Trophoblast cell (in vitro differentiated cells and primary cell): Measurements from ENCODE around the gene USP47.

Experiments used
- DNase-seq, 2 donors: peaks; one replicate each; pipeline ENCODE4 v3.0.0-alpha.2; 2016
- H2AFZ ChIP-seq: 2 replicates; pipeline ENCODE4 v1.6.1; 2013; ENCODE audit warnings: low read length, moderate library complexity, mild to moderate bottlenecking; ENCODE audit not compliant: insufficient read depth, poor library complexity
- H2AK5ac ChIP-seq: 2 replicates; pipeline ENCODE4 v1.6.1; 2013; ENCODE audit warnings: mild to moderate bottlenecking, low read length
- H2BK120ac ChIP-seq: 2 replicates; pipeline ENCODE4 v1.6.1; 2013; ENCODE audit warnings: low read length, mild to moderate bottlenecking, moderate library complexity; ENCODE audit not compliant: insufficient read depth, poor library complexity
- H2BK12ac ChIP-seq: 2 replicates; pipeline ENCODE4 v1.6.1; 2013; ENCODE audit warnings: mild to moderate bottlenecking, low read length, moderate library complexity
- H2BK5ac ChIP-seq: 2 replicates; pipeline ENCODE4 v1.6.1; 2013; ENCODE audit warnings: low read length, low read depth, moderate library complexity, mild to moderate bottlenecking; ENCODE audit not compliant: poor library complexity
- H3K14ac ChIP-seq: 2 replicates; pipeline ENCODE4 v1.6.1; 2013; ENCODE audit warnings: mild to moderate bottlenecking, low read length
- H3K18ac ChIP-seq: 2 replicates; pipeline ENCODE4 v1.6.1; 2013; ENCODE audit warnings: mild to moderate bottlenecking, low read length
- H3K23ac ChIP-seq: 2 replicates; pipeline ENCODE4 v1.6.1; 2013; ENCODE audit warnings: low read length
- H3K27ac ChIP-seq: 2 replicates; pipeline ENCODE4 v1.5.1; 2013; ENCODE audit warnings: low read depth, mild to moderate bottlenecking, inconsistent platforms, low read length, moderate library complexity
- H3K27me3 ChIP-seq: 2 replicates; pipeline ENCODE4 v1.6.1; 2013; ENCODE audit warnings: inconsistent platforms, mild to moderate bottlenecking, low read length, moderate library complexity; ENCODE audit not compliant: insufficient read depth
- H3K36me3 ChIP-seq, 2 experiments: 1 replicate in 1 of 2; 2 replicates in 1 of 2; pipeline ENCODE4 v1.6.1; 2013; ENCODE audit warnings: low read length in 2 of 2, mild to moderate bottlenecking in 2 of 2, moderate library complexity in 1 of 2; ENCODE audit not compliant: insufficient read depth in 2 of 2, control insufficient read depth in 1 of 2
- H3K4ac ChIP-seq: 2 replicates; pipeline ENCODE4 v1.6.1; 2013; ENCODE audit warnings: low read depth, mild to moderate bottlenecking, low read length, moderate library complexity
- H3K4me1 ChIP-seq, 2 experiments: 1 replicate in 1 of 2; 2 replicates in 1 of 2; pipeline ENCODE4 v1.6.1; 2013; ENCODE audit warnings: low read length in 2 of 2, mild to moderate bottlenecking in 2 of 2, moderate library complexity in 1 of 2; ENCODE audit not compliant: insufficient read depth in 2 of 2, control insufficient read depth in 1 of 2
- H3K4me2 ChIP-seq: 2 replicates; pipeline ENCODE4 v1.6.1; 2013; ENCODE audit warnings: inconsistent platforms, mild to moderate bottlenecking, low read length, moderate library complexity
- H3K4me3 ChIP-seq: 2 replicates; pipeline ENCODE4 v1.5.1; 2013; ENCODE audit warnings: mild to moderate bottlenecking, low read depth, low read length, inconsistent platforms
- H3K79me1 ChIP-seq: one replicate; pipeline ENCODE4 v1.6.1; 2013; ENCODE audit warnings: low read length
- H3K79me2 ChIP-seq: 2 replicates; pipeline ENCODE4 v1.6.1; 2013; ENCODE audit warnings: low read length, mild to moderate bottlenecking; ENCODE audit not compliant: control insufficient read depth, insufficient read depth, poor library complexity
- H3K9ac ChIP-seq: 2 replicates; pipeline ENCODE4 v1.6.1; 2013; ENCODE audit warnings: mild to moderate bottlenecking, low read length
- H3K9me3 ChIP-seq: 2 replicates; pipeline ENCODE4 v1.6.1; 2013; ENCODE audit warnings: low read depth, mild to moderate bottlenecking, control low read depth, inconsistent platforms, low read length; ENCODE audit not compliant: insufficient read depth
- H4K12ac ChIP-seq: 2 replicates; pipeline ENCODE4 v1.6.1; 2013; ENCODE audit warnings: low read depth, mild to moderate bottlenecking, low read length, moderate library complexity
- H4K8ac ChIP-seq: 2 replicates; pipeline ENCODE4 v1.6.1; 2013; ENCODE audit warnings: low read depth, mild to moderate bottlenecking, low read length, moderate library complexity
- H4K91ac ChIP-seq: one replicate; pipeline ENCODE4 v1.6.1; 2013; ENCODE audit warnings: low read depth, mild to moderate bottlenecking, low read length, moderate library complexity
- WGBS: extraction: QIAGEN DNeasy Blood & Tissue Kit; methylation state at CpG from one replicate; pipeline ENCODE4 v1.1.7; 2013; ENCODE audit warnings: missing lambda C conversion rate; ENCODE audit not compliant: insufficient read length, insufficient coverage; ENCODE audit errors: extremely low coverage; 5-methylcytosine and 5-hydroxymethylcytosine counted together

USP47 gene

GRCh38 chr11:11901929-11902328 is 60.2 kb downstream of the USP47 start:
- Histone ChIP-seq H2BK5ac (no peak overlapping the region), H3K9ac (no peak overlapping the region), H2AK5ac (no peak overlapping the region), H4K8ac (no peak overlapping the region), H2AFZ (no peak overlapping the region), H2BK120ac (no peak overlapping the region), H2BK12ac (no peak overlapping the region), H3K14ac (no peak overlapping the region), H3K4me1 (no peaks in the 10 kb centered on the region), H3K23ac (no peak overlapping the region), H3K27me3 (no peaks in the 10 kb centered on the region), H3K36me3 (peaks cover 2% of the 10 kb centered on the region in 2 experiments), H3K4me2 (no peak overlapping the region), H4K12ac (no peak overlapping the region), H3K4me3 (no peak overlapping the region), H3K18ac (no peak overlapping the region), H4K91ac (no peak overlapping the region), H3K9me3 (no peaks in the 10 kb centered on the region), H3K79me2 (no peaks in the 10 kb centered on the region), H3K4ac (no peak overlapping the region), H3K79me1 (no peaks in the 10 kb centered on the region), H3K27ac (no peak overlapping the region)
- no CpG with 5 or more reads among the region's 3 CpGs for WGBS
- DNase-seq, result no peak

DNA sequence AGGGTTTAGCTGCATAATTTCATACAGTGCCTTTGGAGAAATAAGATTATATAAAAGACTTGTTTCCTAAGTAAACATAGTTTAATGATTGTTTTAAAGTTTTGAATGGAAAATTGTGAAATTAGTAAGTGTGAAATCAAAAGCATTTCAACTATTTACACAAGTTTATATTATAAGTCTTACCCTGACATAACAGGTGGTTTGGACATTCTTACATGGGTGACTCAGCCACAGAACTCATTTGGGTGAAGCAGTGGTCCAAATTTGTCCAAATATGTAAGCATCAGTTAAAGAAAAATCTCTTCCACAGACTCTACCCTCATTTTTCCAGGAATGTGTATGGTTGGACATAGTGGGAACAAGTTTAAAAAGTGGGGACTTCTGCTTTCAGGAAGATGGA is 68.0 kb downstream of the USP47 start:
- Histone ChIP-seq H4K8ac (no peak overlapping the region), H3K79me1 (no peaks in the 10 kb centered on the region), H3K36me3 (peaks cover 6 to 9% of the 10 kb centered on the region in 2 experiments), H2BK5ac (no peak overlapping the region), H4K12ac (no peak overlapping the region), H3K4me1 (no peaks in the 10 kb centered on the region), H2BK120ac (no peak overlapping the region), H3K18ac (no peak overlapping the region), H3K4me3 (no peak overlapping the region), H3K27ac (no peak overlapping the region), H3K79me2 (no peaks in the 10 kb centered on the region), H3K23ac (no peak overlapping the region), H3K14ac (no peak overlapping the region), H2AFZ (no peak overlapping the region), H3K4me2 (no peak overlapping the region), H2AK5ac (no peak overlapping the region), H3K9ac (no peak overlapping the region), H3K9me3 (no peaks in the 10 kb centered on the region), H4K91ac (no peak overlapping the region), H2BK12ac (no peak overlapping the region), H3K27me3 (no peaks in the 10 kb centered on the region), H3K4ac (no peak overlapping the region)
- no peak for DNase-seq

DNA sequence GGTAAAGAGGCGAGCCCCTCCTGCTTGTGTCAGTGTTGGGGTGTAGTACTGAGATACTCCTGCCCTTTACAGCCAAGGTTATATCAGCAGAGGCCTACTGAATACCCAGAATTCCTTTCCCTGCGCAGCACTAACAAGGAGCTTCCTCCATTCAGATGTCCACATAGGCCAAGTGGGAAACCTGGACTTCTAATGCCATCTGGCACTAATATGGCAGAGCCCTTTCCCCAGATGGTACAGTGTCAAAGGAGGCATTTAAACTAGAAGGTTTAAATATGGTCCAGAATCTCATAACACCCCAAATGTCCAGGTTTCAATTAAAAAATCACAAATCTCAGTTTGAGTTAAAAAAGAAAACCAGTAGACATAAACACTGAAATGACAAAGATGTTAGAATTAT is 68.8 kb downstream of the USP47 start:
- no peak overlapping the region for H3K4me2 ChIP-seq
- H2AFZ ChIP-seq, result no peak overlapping the region
- H4K8ac ChIP-seq, result no peak overlapping the region
- H3K23ac ChIP-seq, result no peak overlapping the region
- no peak overlapping the region for H3K27ac ChIP-seq
- H4K12ac ChIP-seq, result no peak overlapping the region
- no peaks in the 10 kb centered on the region for H3K79me2 ChIP-seq
- H3K9ac ChIP-seq, result no peak overlapping the region
- H3K4me3 ChIP-seq, result no peak overlapping the region
- no peak overlapping the region for H3K4ac ChIP-seq
- no peak overlapping the region for H4K91ac ChIP-seq
- no peak overlapping the region for H2AK5ac ChIP-seq
- H2BK12ac ChIP-seq, result no peak overlapping the region
- H2BK120ac ChIP-seq, result no peak overlapping the region
- no peak overlapping the region for H2BK5ac ChIP-seq
- H3K14ac ChIP-seq, result no peak overlapping the region
- H3K9me3 ChIP-seq, result no peaks in the 10 kb centered on the region
- H3K4me1 ChIP-seq, result no peaks in the 10 kb centered on the region
- peaks cover 5 to 7% of the 10 kb centered on the region in 2 experiments for H3K36me3 ChIP-seq
- H3K27me3 ChIP-seq, result no peaks in the 10 kb centered on the region
- no peak overlapping the region for H3K18ac ChIP-seq
- H3K79me1 ChIP-seq, result no peaks in the 10 kb centered on the region
- WGBS, result no CpG with 5 or more reads among the region's 2 CpGs
- no peak for DNase-seq

- no peak overlapping the region for H3K27ac ChIP-seq
- no peak overlapping the region for H2BK12ac ChIP-seq
- no peak overlapping the region for H3K18ac ChIP-seq
- no peak overlapping the region for H4K8ac ChIP-seq
- no peak overlapping the region for H3K4ac ChIP-seq
- no peak overlapping the region for H2AFZ ChIP-seq
- H3K14ac ChIP-seq, result no peak overlapping the region
- no peak overlapping the region for H4K12ac ChIP-seq
- no peaks in the 10 kb centered on the region for H3K79me2 ChIP-seq
- H3K9me3 ChIP-seq, result no peaks in the 10 kb centered on the region
- no peak overlapping the region for H3K4me3 ChIP-seq
- no peak overlapping the region for H4K91ac ChIP-seq
- no peak overlapping the region for H2AK5ac ChIP-seq
- no peaks in the 10 kb centered on the region for H3K27me3 ChIP-seq
- H3K9ac ChIP-seq, result no peak overlapping the region
- no peak overlapping the region for H2BK5ac ChIP-seq
- WGBS, result no CpG with 5 or more reads among the region's 1 CpG
- peaks cover 2 to 5% of the 10 kb centered on the region in 2 experiments for H3K36me3 ChIP-seq
- H2BK120ac ChIP-seq, result no peak overlapping the region
- peaks cover 0 to 2% of the 10 kb centered on the region in 2 experiments for H3K4me1 ChIP-seq
- DNase-seq, result no peak
- no peaks in the 10 kb centered on the region for H3K79me1 ChIP-seq
- no peak overlapping the region for H3K4me2 ChIP-seq
- H3K23ac ChIP-seq, result no peak overlapping the region
Measured at GRCh38 chr11:11913395-11913794, 71.6 kb downstream of the USP47 start.
